HFF-Myc (cell line): Measurements from ENCODE around the gene GNPTAB.

Experiments
- DNase-seq: peaks from one replicate; pipeline ENCODE4 v3.0.0-alpha.2; 2011; ENCODE audit warnings: low read depth; ENCODE audit errors: extremely low read depth
- H3K4me3 ChIP-seq: replicated peaks from 2 replicates; pipeline ENCODE4 v1.5.1; 2011; ENCODE audit warnings: low read depth, mild to moderate bottlenecking, control low read depth, low read length
- TF ChIP-seq, protein P1 (sequence below): IDR thresholded peaks from 2 replicates; pipeline ENCODE4 v1.5.1; 2012; ENCODE audit warnings: mild to moderate bottlenecking, low read depth, low read length, control low read depth; ENCODE audit errors: missing control alignments

The GNPTAB gene

DNA sequence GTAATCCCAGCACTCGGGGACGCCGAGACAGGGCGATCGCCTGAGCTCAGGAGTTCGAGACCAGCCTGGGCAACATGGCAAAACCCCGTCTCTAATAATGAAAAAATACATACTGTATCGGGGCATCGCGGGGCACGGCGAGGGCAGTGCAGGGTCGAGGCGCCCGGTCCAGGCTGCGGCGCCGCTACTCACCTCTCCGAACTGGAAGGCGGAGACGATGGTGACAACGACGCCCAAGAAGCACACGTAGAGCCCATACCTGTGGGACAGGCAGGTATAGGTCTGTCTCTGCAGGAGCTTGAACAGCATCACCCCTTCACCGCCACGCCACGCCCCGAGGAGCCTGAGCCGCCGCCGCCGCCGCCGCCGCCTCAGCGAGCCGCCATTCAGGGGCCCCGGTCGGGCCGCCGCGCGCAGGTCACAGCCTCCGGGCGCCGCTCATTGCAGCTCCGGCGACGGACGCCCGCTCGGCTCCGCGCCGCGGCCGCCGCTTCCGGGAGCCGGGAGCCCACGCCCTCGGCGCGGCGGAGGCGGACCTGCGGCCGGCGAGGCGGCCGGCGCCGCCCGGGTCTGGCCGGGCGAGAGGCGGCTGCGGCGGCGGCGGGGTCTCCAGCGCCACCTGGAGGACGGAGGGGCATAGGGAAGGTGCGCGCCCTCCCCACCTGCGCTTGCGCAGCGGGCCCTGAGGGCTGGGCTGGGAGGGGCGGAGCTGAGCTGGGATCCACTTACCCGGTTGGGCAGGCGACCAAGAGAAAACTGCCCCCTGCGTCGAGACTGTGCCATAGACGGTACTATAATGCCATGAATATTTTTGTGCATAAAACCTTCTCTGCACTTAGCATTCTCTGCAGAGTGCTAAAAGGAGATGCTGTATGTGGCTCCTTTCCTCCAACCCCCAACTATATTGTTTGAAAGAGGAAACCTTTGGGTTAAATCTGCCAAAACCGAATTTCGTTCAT is at the start of gene GNPTAB:
GNPTAB (minus strand) TSS at position 593 of the 959 bp plus-strand sequence; CDS start at position 309, 284 bp downstream.
- TF ChIP-seq, protein P1, sequence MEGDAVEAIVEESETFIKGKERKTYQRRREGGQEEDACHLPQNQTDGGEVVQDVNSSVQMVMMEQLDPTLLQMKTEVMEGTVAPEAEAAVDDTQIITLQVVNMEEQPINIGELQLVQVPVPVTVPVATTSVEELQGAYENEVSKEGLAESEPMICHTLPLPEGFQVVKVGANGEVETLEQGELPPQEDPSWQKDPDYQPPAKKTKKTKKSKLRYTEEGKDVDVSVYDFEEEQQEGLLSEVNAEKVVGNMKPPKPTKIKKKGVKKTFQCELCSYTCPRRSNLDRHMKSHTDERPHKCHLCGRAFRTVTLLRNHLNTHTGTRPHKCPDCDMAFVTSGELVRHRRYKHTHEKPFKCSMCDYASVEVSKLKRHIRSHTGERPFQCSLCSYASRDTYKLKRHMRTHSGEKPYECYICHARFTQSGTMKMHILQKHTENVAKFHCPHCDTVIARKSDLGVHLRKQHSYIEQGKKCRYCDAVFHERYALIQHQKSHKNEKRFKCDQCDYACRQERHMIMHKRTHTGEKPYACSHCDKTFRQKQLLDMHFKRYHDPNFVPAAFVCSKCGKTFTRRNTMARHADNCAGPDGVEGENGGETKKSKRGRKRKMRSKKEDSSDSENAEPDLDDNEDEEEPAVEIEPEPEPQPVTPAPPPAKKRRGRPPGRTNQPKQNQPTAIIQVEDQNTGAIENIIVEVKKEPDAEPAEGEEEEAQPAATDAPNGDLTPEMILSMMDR, result peak; percentile 53
- peak; percentile 75 for DNase-seq

DNA sequence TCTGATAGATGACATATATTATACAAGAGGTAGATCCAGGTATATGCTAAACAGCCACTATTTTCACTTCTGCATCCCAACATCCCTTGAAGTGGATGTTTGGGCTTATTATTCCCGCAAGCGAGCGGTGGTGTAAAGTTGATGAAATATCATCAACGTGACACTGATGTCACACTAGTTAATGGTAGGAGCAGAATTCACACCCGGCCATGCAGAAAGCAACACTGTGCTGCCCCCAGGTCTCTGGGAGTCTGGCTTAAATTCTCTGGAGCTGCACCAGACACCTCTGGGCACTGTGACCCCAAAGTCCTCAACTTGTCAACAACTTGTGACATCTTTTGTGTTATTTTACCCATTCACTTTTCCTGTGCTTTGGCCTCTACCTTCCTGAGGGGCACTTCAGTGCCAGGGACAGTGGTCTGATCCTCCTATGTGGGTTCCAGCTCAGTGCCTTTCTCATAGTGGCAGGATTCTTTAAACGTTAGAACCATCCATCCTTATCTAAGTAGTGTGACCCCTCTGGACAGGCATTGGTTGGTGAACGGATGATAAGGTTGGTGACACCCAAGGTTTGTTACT is 47.6 kb upstream of the GNPTAB start:
- TF ChIP-seq, protein P1, result no peak
- peak overlapping the region; percentile 83 for H3K4me3 ChIP-seq
- DNase-seq, result no peak

More for the DNA sequence above, at the start of gene GNPTAB:
- H3K4me3 ChIP-seq, result peak within 1 kb of the TSS; percentile 79

DNA sequence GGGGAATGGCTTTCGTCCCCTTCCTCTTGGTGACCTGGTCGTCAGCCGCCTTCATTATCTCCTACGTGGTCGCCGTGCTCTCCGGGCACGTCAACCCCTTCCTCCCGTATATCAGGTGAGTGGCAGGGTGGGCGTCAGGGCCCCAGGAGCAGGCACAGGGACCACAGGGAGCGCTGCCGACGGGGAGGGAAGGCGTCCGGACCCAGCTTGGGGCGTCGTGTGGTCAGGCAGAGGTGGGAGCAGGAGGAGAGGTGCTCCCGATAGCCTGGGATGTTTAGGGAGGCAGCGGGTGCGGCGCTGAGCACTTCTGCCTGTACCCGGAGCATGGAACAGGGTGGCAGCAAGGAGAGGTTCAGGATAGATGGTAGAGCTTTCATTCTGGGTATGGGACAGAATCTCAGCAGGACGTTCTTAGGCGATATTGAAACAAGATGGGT is 47.1 kb upstream of the GNPTAB start:
- peak overlapping the region; percentile 83 for H3K4me3 ChIP-seq
- no peak for DNase-seq
- TF ChIP-seq, protein P1, result no peak

DNA sequence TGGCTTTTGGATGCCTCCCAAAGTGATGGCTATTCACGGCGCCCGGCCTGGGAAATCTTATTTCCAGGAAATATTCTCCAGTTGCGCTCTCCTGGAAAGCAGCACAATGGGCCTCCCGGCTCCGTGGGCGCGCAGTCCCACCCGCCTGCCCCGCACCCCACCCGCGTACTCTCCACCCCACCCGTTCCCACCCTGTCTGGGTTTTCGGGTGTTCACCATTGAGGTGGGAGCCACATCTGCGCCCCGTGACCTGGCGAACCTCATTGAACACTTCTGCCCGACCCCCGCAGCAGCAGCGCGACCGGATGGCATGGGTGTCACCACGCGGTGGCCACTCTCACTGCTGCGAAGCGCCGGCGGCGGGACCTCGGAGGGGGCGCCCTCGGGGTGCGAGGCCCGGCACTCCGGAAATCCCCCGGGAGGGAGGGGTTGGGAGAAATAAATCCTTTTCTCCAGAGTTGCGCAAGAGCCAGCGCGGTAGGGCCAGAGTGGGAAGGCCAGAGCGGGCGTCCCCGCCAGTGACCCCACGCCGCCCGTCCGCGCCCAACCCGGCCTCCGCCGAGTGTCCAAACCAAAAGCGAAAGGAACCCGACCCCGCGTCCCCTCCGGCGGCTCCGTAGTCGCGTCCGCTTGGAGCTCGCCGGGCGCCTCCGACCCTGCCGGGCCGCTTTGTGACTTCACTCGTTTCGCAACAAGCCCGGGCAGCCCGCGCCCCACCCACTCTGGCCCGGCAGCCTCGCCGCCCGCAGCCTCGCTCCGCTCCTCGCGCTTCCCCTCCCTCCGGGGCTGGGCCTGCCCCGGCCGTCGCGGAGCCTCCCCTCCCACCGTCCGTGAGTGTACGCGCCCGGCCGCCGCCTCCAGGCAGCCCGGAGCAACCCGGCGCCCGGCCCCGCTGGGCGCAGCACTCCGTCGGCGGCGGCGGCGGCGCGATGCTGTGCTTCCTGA is 46.4 kb upstream of the GNPTAB start, which contains the start of gene DRAM1:
DRAM1 (plus strand) TSS at position 720 of the 945 bp plus-strand sequence; CDS start at position 930, 210 bp downstream.
- DNase-seq, result peak; percentile 39
- TF ChIP-seq, protein P1, result no peak
- H3K4me3 ChIP-seq, result peak within 1 kb of the TSS; percentile 83

DNA sequence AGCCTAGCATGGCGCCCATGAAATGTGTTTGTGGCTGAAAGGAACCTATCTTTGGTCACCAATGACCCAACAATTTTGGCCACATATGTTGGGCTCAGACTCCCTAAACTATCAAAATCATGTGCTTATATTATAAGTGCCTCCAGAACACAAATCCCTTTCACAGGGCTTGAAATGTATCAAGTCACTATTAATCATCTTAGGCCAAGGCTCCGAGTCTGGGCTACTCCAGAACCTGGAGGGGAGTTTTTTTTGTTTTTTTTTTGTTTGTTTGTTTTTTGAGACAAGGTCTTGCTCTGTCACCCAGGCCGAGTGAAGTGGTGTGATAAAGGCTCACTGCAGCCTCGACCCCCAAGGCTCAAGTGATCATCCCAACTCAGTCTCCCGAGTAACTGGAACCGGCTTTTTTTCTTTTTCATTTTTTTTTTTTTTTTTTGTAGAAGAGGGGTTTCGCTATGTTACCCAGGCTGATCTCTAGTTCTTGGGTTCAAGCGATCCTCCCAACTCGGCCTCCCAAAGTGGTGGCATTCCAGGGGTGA is 45.6 kb upstream of the GNPTAB start:
- TF ChIP-seq, protein P1, result no peak
- peak overlapping the region; percentile 83 for H3K4me3 ChIP-seq
- DNase-seq, result no peak

DNA sequence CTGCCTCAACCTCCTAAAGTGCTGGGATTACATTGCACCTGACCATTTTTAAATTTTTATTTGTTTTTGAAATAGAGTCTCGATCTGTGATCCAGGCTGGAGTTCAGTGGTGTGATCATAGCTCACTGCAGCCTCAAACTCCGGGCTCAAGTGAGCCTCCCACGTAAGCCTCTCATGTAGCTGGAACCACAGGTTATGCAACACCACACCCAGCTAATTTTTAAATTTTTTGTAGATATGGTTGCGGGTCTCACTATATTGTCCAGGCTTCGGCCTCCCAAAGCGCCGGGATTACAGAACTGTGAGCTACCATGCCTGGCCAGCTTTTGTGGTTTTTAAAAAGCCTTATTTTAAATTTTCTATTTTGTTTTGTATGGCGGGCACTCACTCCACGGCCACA is 44.4 kb upstream of the GNPTAB start:
- TF ChIP-seq, protein P1, result no peak
- no peak for DNase-seq
- no peak overlapping the region for H3K4me3 ChIP-seq
